GM18868 (cell line): ENCODE data around the gene CACNG1.

ENCODE experiments used
- ATAC-seq: cut with Tn5 transposase; IDR thresholded peaks from one replicate; pipeline ENCODE4 v1.9.1; 2021; ENCODE audit warnings: mild to moderate bottlenecking, moderate library complexity; ENCODE audit not compliant: unreplicated experiment

Gene CACNG1

DNA sequence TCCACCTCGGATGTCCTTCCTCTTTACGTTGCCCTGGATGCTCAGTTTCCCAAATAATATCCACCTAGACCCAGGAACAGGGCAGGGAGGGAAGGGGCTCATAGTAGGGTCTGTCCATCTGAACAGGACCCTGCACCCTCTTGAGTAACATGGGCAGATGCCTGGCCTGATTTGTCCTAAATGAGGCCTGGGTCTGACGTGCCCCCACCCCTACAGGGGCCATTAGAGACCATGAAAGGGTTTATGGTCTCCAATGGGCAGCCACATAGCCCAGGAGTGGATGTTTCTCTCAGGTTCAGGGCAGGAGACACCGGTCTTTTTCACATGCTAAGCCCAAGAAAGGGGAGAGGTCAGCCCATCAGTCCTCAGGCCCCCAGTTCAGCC lies 6.8 kb downstream of the CACNG1 start:
- no peak for ATAC-seq

- ATAC-seq: no peak
Observed at GRCh38 chr17:67051837-67052236, 7.5 kb downstream of the CACNG1 start.

- ATAC-seq: no peak
Observed at GRCh38 chr17:67052720-67053437, 8.5 kb downstream of the CACNG1 start.

DNA sequence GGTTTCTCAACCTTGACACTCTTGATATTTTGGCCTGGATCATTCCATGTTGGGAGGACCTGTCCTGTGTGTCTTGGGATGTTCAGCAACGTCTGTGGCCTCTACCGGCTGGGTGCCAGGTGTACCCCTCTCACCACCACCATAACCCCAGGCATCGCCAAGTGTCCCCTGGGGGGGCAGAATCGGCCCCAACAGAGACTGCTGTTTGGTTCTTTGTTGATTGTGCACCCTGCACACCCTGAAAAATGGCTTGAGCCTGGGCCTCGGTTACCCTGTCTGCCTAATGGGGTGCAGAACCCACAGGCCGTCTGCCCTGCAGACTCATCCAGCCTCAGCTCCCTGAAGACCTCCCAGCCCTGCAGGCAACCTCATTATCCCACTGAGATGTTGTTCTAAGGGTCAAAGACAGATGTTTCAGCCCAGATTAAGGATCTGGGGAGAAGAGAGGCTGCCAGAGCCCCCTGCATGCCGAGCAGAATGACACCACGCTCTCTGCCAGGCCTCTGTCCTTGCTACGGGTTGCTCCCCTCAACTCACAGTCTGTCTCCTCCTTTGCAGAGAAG lies 9.2 kb downstream of the CACNG1 start:
- no peak for ATAC-seq

DNA sequence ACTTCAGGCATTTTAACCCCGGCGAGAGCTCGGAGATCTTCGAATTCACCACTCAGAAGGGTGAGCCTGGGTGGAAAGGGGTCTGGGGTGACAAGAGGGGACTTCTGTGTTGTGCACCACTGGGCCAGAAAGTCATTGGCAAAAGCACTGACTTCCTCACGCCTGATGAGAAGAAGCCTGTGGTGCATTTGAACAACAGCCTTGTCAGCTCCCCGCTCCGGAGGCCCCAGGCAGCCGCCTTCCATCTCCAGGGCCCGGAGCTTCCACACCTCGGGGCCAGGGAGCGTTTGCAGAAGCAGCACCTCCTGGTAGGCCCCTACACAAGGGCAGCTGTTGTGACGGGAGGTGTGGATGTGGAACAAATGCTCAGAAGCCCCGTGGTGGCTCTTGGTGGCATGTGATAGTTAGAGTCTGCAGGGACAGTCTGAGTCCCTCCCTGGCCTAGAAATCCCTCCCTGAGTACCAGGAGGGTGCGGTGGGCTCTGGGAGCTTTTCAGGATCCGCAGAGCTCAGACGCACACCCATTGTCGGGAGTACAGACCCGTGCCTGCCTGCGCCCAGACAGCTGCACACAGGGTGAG lies 9.7 kb downstream of the CACNG1 start:
- no peak for ATAC-seq

DNA sequence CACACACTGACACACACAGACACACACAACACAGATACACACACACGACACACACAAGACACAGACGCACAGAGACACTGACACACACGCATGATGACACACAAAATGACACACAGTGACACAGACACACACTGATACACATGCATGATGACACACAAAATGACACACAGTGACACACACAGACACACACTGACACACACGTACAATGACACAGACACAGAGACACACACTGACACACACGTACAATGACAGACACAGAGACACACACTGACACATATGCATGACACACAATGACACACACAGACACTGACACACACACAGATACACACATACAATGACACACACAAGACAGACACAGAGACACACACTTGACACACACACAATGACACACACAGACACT lies 10.3 kb downstream of the CACNG1 start:
- no peak for ATAC-seq

- no peak for ATAC-seq
Observed at GRCh38 chr17:67055041-67055443, 10.7 kb downstream of the CACNG1 start.

DNA sequence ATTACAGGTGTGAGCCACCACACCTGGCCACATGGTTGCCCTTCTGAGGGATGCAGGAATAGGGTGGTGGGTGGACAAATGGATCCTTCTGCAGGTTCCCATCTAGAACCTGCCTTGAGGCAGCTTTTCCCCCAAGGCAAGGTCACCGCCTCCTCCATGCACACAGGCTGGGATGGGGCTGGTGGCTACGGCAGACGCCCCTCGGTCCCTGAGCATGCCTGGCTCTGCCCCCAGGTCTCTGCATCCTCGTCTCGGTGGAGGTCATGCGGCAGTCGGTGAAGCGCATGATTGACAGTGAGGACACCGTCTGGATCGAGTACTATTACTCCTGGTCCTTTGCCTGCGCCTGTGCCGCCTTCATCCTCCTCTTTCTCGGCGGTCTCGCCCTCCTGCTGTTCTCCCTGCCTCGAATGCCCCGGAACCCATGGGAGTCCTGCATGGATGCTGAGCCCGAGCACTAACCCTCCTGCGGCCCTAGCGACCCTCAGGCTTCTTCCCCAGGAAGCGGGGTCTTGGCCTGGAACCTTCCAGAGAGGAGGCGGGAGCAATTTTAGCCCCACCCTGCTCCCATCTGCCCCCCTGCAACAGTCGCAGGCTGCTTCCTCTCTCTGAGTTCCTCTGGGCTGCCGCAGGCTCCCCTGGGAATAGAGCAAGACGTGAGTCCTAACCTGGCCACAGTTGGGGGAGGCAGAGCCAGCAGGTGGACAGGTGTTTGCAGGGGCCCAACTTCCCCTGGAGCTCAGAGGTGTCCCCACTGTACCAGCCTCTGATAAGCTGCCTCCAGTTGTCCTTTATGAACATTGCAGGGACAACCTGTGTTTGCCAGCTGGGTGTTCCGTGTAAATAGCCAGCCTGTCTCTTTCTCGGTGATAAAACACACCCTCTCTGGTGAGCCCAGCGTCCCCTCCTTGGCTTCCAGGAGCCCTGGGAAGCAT lies 11.7 kb downstream of the CACNG1 start:
- ATAC-seq: no peak

- ATAC-seq: no peak
Observed at GRCh38 chr17:67056746-67057490, 12.6 kb downstream of the CACNG1 start.

- ATAC-seq: no peak
Observed at GRCh38 chr17:67058036-67058435, 13.7 kb downstream of the CACNG1 start.

DNA sequence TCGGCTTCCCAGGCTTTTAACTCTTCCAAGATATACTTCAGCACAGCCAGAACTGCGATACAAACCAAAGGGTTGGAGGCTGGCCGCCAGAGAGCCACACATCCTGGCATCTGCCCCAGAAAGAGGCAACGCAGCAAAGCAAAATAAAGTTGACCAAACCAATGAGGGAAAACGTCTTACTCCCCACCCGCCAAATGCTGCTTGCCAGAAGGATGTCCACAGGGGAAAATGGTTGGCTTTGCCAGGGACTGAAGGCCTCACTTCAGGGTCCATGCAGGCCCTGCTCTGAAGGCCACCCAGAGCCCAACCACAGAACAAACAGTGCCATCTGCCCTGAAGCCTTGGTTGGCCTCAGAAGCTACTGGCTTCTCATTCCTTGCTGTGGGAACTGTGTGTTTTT lies 15.0 kb downstream of the CACNG1 start:
- ATAC-seq: no peak

DNA sequence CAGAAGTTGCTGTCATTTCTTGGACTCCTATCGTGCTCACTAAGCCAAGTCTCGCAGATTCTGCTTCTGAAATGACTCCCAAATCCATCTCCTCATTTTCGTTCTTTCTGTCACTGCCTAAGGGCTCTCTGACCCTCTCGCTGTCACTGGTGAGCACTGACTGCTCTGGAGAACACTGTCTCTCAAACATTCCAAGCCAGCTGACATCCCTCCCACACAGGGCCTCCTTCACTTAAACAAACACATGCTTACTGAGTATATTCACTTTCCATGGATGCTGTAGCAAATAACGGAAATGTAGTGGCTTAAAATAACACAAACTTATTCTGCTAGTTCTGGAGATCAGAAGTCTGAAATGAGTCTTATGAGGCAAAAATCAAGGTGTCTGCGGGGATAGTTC lies 18.8 kb downstream of the CACNG1 start:
- no peak for ATAC-seq

GRCh38 chr17:67066717-67067116 lies 22.4 kb downstream of the CACNG1 start:
- ATAC-seq: no peak

DNA sequence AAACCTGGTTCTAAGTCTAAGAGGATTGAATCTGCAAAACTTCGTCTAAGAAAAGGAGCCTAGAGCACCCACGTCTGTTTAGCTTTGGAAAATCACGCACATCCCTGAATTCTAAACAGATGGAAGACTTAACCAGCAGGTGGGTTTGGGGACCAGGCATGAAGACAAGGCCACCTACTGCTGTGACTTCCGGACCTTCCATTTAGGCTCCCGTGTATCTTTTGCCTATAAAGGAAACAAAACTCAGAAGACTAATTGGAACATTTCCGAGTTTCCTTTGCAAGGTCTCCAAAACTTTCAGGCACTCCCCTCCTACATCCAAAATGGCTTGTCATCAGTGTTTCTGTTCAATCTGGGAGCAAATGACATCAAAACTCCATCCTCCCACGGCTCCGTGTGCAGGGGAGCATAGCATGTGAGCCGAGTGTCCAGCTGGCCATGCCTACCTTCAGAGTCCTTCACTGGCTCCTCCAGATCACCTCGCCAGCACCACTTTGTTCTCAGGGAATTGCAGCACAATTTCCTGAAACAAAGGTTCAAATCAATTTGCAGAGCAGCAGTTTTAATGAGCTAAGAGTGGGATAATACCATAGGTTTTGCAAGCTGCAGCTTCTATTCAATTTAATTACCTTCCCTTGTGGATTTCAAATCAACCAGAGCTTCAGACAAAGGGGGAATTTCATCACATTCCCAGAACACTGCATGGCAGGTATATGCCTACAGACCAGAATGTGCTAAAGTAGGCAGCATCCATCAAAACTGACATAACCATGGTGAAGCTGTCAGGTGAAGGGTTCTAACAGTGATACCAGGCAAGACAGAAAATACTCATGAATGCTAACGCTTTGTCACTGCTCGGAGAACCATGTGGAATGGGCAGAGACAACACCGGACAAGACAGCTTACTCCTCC lies 23.5 kb downstream of the CACNG1 start:
- ATAC-seq: no peak

- no peak for ATAC-seq
Observed at GRCh38 chr17:67068999-67069398, 24.6 kb downstream of the CACNG1 start.

DNA sequence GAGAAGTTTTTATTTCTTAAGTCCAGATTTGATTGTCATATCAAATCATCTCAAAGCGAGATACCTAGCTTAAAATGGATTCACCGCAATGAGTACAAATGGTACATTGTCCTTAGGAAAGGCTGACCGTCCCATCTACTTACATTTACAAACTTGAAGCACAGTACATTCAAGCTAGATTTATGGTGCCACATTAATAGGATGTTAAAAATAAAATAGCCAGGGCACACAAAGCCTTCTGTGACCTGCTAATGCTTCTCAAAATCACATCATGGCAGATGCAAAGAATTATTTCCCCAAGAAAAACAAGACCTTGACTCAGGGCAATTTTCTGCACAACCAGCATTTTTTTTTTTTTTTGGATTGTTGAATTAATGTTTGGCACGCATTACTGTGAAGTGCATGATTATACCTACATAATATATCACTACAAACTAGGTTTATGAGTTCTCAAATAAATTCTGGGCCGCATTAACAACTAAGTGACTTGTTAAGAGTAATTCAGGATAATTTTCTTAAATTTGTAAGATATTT lies 25.3 kb downstream of the CACNG1 start:
- ATAC-seq: no peak

DNA sequence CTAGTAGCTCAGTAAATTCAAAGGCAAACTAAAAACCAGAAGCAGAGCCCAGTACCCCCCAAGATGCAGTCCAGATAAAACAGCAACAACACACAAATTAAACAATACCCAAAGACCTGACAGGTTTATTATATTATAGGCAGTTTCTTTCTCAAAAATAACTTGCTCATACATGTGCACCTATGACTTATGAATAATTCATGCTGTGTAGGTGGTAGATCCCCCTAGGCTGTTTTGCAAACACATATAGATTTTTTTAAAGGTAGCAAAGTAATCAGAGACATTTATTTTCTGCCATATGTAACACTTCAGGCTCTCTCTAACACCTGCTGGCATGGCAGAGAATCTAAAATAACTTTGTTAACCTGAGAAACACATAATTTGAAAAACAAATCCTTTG lies 27.2 kb downstream of the CACNG1 start:
- no peak for ATAC-seq

GRCh38 chr17:67072885-67073284 lies 28.5 kb downstream of the CACNG1 start:
- ATAC-seq: no peak

GRCh38 chr17:67074781-67075180 lies 30.4 kb downstream of the CACNG1 start:
- no peak for ATAC-seq

- ATAC-seq: no peak
Observed at GRCh38 chr17:67076290-67076689, 31.9 kb downstream of the CACNG1 start.
